ENCODE measurements around the gene OTUB1.

DNA sequence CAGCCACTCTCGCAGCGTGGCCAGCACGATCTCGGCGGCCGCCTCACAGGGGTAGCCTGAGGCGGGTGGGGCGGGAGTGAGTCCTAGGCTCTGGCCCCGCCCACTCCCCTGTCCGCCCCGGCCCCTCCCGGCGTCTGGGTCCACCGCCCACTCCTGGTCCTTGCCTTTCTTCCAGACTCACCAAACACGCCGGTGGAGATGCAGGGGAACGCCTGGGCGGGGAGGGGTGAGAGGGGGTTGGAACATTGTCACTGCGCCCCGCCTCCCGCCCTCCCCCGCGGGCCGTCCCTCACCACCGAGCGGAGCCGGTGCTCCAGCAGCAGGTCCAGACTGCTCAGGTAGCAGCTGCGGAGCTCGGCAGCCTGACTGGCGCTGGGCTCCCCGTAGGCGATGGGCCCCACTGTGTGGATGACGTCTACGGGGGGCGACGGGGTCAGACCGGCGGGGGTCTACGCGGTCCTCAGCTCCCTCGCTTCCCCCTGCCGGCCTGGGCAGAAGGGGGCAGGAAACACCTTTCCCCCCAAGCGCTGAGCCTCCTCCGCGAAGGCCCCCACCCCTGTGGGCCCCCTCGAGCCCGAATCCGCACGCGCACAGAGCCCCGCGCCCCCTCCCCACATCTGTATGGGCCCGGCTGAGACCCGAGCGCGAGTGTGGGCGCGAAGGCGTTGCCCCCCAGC is 13.2 kb downstream of the OTUB1 start:
- TF ChIP-seq, protein P1, sequence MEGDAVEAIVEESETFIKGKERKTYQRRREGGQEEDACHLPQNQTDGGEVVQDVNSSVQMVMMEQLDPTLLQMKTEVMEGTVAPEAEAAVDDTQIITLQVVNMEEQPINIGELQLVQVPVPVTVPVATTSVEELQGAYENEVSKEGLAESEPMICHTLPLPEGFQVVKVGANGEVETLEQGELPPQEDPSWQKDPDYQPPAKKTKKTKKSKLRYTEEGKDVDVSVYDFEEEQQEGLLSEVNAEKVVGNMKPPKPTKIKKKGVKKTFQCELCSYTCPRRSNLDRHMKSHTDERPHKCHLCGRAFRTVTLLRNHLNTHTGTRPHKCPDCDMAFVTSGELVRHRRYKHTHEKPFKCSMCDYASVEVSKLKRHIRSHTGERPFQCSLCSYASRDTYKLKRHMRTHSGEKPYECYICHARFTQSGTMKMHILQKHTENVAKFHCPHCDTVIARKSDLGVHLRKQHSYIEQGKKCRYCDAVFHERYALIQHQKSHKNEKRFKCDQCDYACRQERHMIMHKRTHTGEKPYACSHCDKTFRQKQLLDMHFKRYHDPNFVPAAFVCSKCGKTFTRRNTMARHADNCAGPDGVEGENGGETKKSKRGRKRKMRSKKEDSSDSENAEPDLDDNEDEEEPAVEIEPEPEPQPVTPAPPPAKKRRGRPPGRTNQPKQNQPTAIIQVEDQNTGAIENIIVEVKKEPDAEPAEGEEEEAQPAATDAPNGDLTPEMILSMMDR (optimal IDR thresholded peaks at IDR 0.05 in 1 of 3, IDR thresholded peaks at IDR 0.05 in 1 of 3, conservative IDR thresholded peaks at IDR 0.05 in 1 of 3; ENCODE audit: extremely low read depth in 1 of 3, insufficient read depth in 2 of 3, low read length in 3 of 3), result peak in 1 of 3 experiments; percentile 5
- no peak for TF ChIP-seq EZH2 (IDR thresholded peaks at IDR 0.05; ENCODE audit: low read length)
